ENCODE measurements around the gene CRACR2A.

CRACR2A gene

GRCh38 chr12:3598896-3599860 lies 153.7 kb downstream of the CRACR2A start:
- no peak for DNase-seq (ENCODE audit: low spot score)

GRCh38 chr12:3597526-3598210 lies 155.2 kb downstream of the CRACR2A start:
- DNase-seq (ENCODE audit: low spot score) = no peak

- DNase-seq (ENCODE audit: low spot score) = no peak
Measured at GRCh38 chr12:3596703-3597415, 156.1 kb downstream of the CRACR2A start.

- DNase-seq (ENCODE audit: low spot score) = no peak
Measured at GRCh38 chr12:3595721-3596120, 157.2 kb downstream of the CRACR2A start.

GRCh38 chr12:3594966-3595365 lies 157.9 kb downstream of the CRACR2A start:
- DNase-seq (ENCODE audit: low spot score) = no peak

GRCh38 chr12:3593906-3594483 lies 158.9 kb downstream of the CRACR2A start:
- no peak for DNase-seq (ENCODE audit: low spot score)

- no peak for DNase-seq (ENCODE audit: low spot score)
Measured at GRCh38 chr12:3592856-3593625, 159.9 kb downstream of the CRACR2A start.

GRCh38 chr12:3589745-3590144 lies 163.2 kb downstream of the CRACR2A start:
- no peak for DNase-seq (ENCODE audit: low spot score)

GRCh38 chr12:3587402-3588013 lies 165.4 kb downstream of the CRACR2A start:
- no peak for DNase-seq (ENCODE audit: low spot score)

GRCh38 chr12:3583656-3584334 lies 169.1 kb downstream of the CRACR2A start:
- no peak for DNase-seq (ENCODE audit: low spot score)

GRCh38 chr12:3580094-3580749 lies 172.7 kb downstream of the CRACR2A start:
- no peak for DNase-seq (ENCODE audit: low spot score)

- no peak for DNase-seq (ENCODE audit: low spot score)
Measured at GRCh38 chr12:3579446-3580093, 173.3 kb downstream of the CRACR2A start.

GRCh38 chr12:3578557-3578956 lies 174.4 kb downstream of the CRACR2A start:
- no peak for DNase-seq (ENCODE audit: low spot score)

- no peak for DNase-seq (ENCODE audit: low spot score)
Measured at GRCh38 chr12:3576891-3577290, 176.0 kb downstream of the CRACR2A start.

- DNase-seq (ENCODE audit: low spot score) = no peak
Measured at GRCh38 chr12:3574986-3575385, 177.9 kb downstream of the CRACR2A start.

GRCh38 chr12:3572560-3572959 lies 180.3 kb downstream of the CRACR2A start:
- no peak for DNase-seq (ENCODE audit: low spot score)

GRCh38 chr12:3571724-3572123 lies 181.2 kb downstream of the CRACR2A start:
- no peak for DNase-seq (ENCODE audit: low spot score)

- DNase-seq (ENCODE audit: low spot score) = no peak
Measured at GRCh38 chr12:3571323-3571722, 181.6 kb downstream of the CRACR2A start.

GRCh38 chr12:3568695-3569094 lies 184.2 kb downstream of the CRACR2A start:
- DNase-seq (ENCODE audit: low spot score) = no peak

Measured in kidney tubule cell (primary cell).